PC-9 (cell line): ENCODE results near the gene LCE1D. TPM values are rescaled to one million over a fixed set of nuclear protein-coding genes. Genes with fewer than 3 reads are reported as not detected.

Experiments used
- BruUV-seq: library from RNA; stranded (reverse); fragments of 400-500 nt; replicated peaks from 2 replicates; lab custom pipeline; 2021; lab: Mats Ljungman, UMichigan
- CTCF ChIA-PET: fragments of 300-600 bp; sonication (Branson Sonifier 250); formaldehyde crosslinking; loops from one replicate; lab custom pipeline; 2022; ENCODE audit warnings: antibody characterized with exemption; lab: Charles Lee
- POLR2A ChIA-PET: fragments of 300-600 bp; sonication (Branson Sonifier 250); formaldehyde crosslinking; loops from one replicate; lab custom pipeline; 2022; ENCODE audit warnings: antibody characterized with exemption; ENCODE audit not compliant: unreplicated experiment; lab: Charles Lee
- DNase-seq, 2 experiments: peaks; one replicate each; pipeline versions ENCODE4 v3.0.0 to v3.0.0-alpha.2; 2015 to 2022; ENCODE audit warnings: mixed read lengths in 1 of 2
- H2AFZ ChIP-seq: fragments of 200-600 bp; sonication (generic); 2 replicates; pipeline ENCODE4 v1.8.1; 2017; ENCODE audit warnings: antibody characterized with exemption
- H3F3A ChIP-seq: fragments of 200-600 bp; sonication (generic); 2 replicates; pipeline ENCODE4 v1.8.1; 2017; ENCODE audit warnings: antibody characterized with exemption, mild to moderate bottlenecking, low read depth; ENCODE audit not compliant: insufficient read depth
- H3K27ac ChIP-seq: fragments of 200-600 bp; sonication (generic); 2 replicates; pipeline ENCODE4 v1.6.1; 2016; ENCODE audit warnings: mixed run types
- H3K27me3 ChIP-seq: fragments of 200-600 bp; sonication (generic); 2 replicates; pipeline ENCODE4 v1.6.1; 2016; ENCODE audit warnings: low read depth, mixed run types; ENCODE audit not compliant: insufficient read depth
- H3K36me3 ChIP-seq: fragments of 200-600 bp; sonication (generic); 2 replicates; pipeline ENCODE4 v1.6.1; 2016; ENCODE audit warnings: low read depth, mixed run types
- H3K4me1 ChIP-seq: fragments of 200-600 bp; sonication (generic); replicated peaks from 2 replicates; pipeline ENCODE4 v1.6.1; 2016; ENCODE audit warnings: mixed run types; ENCODE audit not compliant: insufficient read depth
- H3K4me2 ChIP-seq: fragments of 200-600 bp; sonication (generic); 2 replicates; pipeline ENCODE4 v1.6.1; 2017; ENCODE audit warnings: mixed run types
- H3K4me3 ChIP-seq: fragments of 200-600 bp; sonication (generic); 2 replicates; pipeline ENCODE4 v1.6.1; 2016; ENCODE audit warnings: mixed run types
- H3K79me2 ChIP-seq: fragments of 200-600 bp; sonication (generic); 2 replicates; pipeline ENCODE4 v1.6.1; 2017; ENCODE audit warnings: low read depth, mixed run types
- H3K9me2 ChIP-seq: fragments of 200-600 bp; sonication (generic); 2 replicates; pipeline ENCODE4 v1.8.1; 2017; ENCODE audit warnings: mild to moderate bottlenecking; ENCODE audit not compliant: insufficient read depth
- H3K9me3 ChIP-seq: fragments of 200-600 bp; sonication (generic); 2 replicates; pipeline ENCODE4 v1.8.1; 2016; ENCODE audit warnings: low read depth; ENCODE audit not compliant: insufficient read depth
- H4K20me1 ChIP-seq: fragments of 200-600 bp; sonication (generic); 2 replicates; pipeline ENCODE4 v1.8.1; 2017; ENCODE audit not compliant: insufficient read depth
- CTCF ChIP-seq: fragments of 200-600 bp; sonication (generic); conservative IDR thresholded peaks from 2 replicates; pipeline ENCODE4 v1.6.1; 2017; ENCODE audit warnings: mixed run types, antibody characterized with exemption, mild to moderate bottlenecking, moderate library complexity
- EZH2 ChIP-seq: fragments of 200-600 bp; sonication (generic); IDR thresholded peaks from 2 replicates; pipeline ENCODE4 v1.8.0; 2017; ENCODE audit warnings: antibody characterized with exemption, low read depth
- intact Hi-C: fragments of 100-400 bp; cut with micrococcal nuclease; formaldehyde crosslinking; loops from one replicate; pipeline ENCODE4 v1.10.0; 2022; ENCODE audit not compliant: unreplicated experiment
- total RNA-seq: library from RNA; stranded (reverse); gene quantifications from 2 replicates; pipeline ENCODE4 v1.2.3, GENCODE V29; 2021

LCE1D gene
- total RNA-seq, 1 experiment from 2014 or later: not detected

GRCh38 chr1:152824964-152825363, 28.4 kb downstream of the LCE1D start:
- ChIA-PET POLR2A (no interaction called here), CTCF (no interaction called here)

GRCh38 chr1:152827173-152827572, 30.7 kb downstream of the LCE1D start, which contains the start of gene LCE1A:
TSS of gene LCE1A (plus strand) at chr1:152827473. CDS start at chr1:152827473, 0 bp downstream.
- Histone ChIP-seq H4K20me1 (0 out of 2 replicates have a peak, but pooled peaks cover 3% of the 10 kb centered on the region), H3K9me3 (no peaks in the 10 kb centered on the region), H3K4me1 (no peaks in the 10 kb centered on the region), H3K79me2 (no peaks in the 10 kb centered on the region), H3K4me3 (no peak within 1 kb of the TSS), H2AFZ (no peak within 1 kb of the TSS), H3K27ac (no peak within 1 kb of the TSS), H3K9me2 (no peaks in the 10 kb centered on the region), H3K27me3 (peaks cover 40% of the 10 kb centered on the region; the same call in 1 of the 2 replicates), H3K4me2 (no peak within 1 kb of the TSS), H3K36me3 (no peaks in the 10 kb centered on the region), H3F3A (no peaks in the 10 kb centered on the region)
- DNase-seq: no peak
- BruUV-seq: no TSS peak
- CTCF ChIA-PET: no interaction called here
- POLR2A ChIA-PET: no interaction called here
- intact Hi-C loops: no loop called here
- TF ChIP-seq CTCF (no peak), EZH2 (no peak)

More at GRCh38 chr1:152824964-152825363, 28.4 kb downstream of the LCE1D start:
- H3K9me2 ChIP-seq: no peaks in the 10 kb centered on the region
- BruUV-seq: no TSS peak
- no peak overlapping the region for H2AFZ ChIP-seq
- intact Hi-C loops: no loop called here
- no peak overlapping the region for H3K4me3 ChIP-seq
- no peaks in the 10 kb centered on the region for H3F3A ChIP-seq
- no peak for TF ChIP-seq CTCF
- no peak overlapping the region for H3K27ac ChIP-seq
- H3K4me2 ChIP-seq: no peak overlapping the region
- H3K36me3 ChIP-seq: no peaks in the 10 kb centered on the region
- H3K79me2 ChIP-seq: no peaks in the 10 kb centered on the region
- H3K9me3 ChIP-seq: no peaks in the 10 kb centered on the region
- no peaks in the 10 kb centered on the region for H3K4me1 ChIP-seq
- 0 out of 2 replicates have a peak, but pooled peaks cover 3% of the 10 kb centered on the region for H4K20me1 ChIP-seq
- DNase-seq: no peak
- peaks cover 26% of the 10 kb centered on the region; the same call in 1 of the 2 replicates for H3K27me3 ChIP-seq

- Histone ChIP-seq H3K27me3 (peaks cover 25% of the 10 kb centered on the region), H3F3A (no peaks in the 10 kb centered on the region), H4K20me1 (no peaks in the 10 kb centered on the region), H3K9me3 (no peaks in the 10 kb centered on the region), H3K4me2 (no peak overlapping the region), H3K36me3 (no peaks in the 10 kb centered on the region), H3K9me2 (no peaks in the 10 kb centered on the region), H3K27ac (no peak overlapping the region), H3K79me2 (no peaks in the 10 kb centered on the region), H3K4me1 (no peaks in the 10 kb centered on the region), H3K4me3 (no peak overlapping the region), H2AFZ (no peak overlapping the region)
- no peak for TF ChIP-seq EZH2
- no peak for TF ChIP-seq CTCF
- CTCF ChIA-PET: no interaction called here
- intact Hi-C loops: no loop called here
- DNase-seq: no peak
- BruUV-seq: no TSS peak
- POLR2A ChIA-PET: no interaction called here
These were observed 40.3 kb downstream of the LCE1D start for GRCh38 chr1:152836870-152837269.
